ENCODE results near the gene MT1F. TPM values are rescaled to one million over a fixed set of nuclear protein-coding genes. Genes with fewer than 3 reads are reported as not detected.
A peak's percentile ranks its signal among the peaks of the same experiment; 100 is the strongest.

MT1F gene
- total RNA-seq, 1 donor from 2014 or later, result not detected

- H3K27me3 Mint-ChIP-seq (ENCODE audit: low read depth, unreplicated experiment), result peaks cover 47% of the 10 kb centered on the region
- no peak for TF ChIP-seq EZH2 (IDR thresholded peaks at IDR 0.05; ENCODE audit: insufficient read depth, low read length)
- no peak for TF ChIP-seq CTCF (IDR thresholded peaks at IDR 0.05; ENCODE audit: insufficient read depth, low read depth, low read length)
- Histone ChIP-seq H3K9me3 (ENCODE audit: insufficient read depth, low read depth, low read length) (peaks cover 3% of the 10 kb centered on the region), H3K36me3 (ENCODE audit: insufficient read depth, low read length) (no peaks in the 10 kb centered on the region), H4K20me1 (ENCODE audit: insufficient read depth, low read length) (no peaks in the 10 kb centered on the region), H3K79me2 (ENCODE audit: insufficient read depth, low read length) (no peaks in the 10 kb centered on the region), H3K27me3 (ENCODE audit: insufficient read depth, low read length) (no peaks in the 10 kb centered on the region), H3K4me1 (ENCODE audit: insufficient read depth, low read length) (peaks cover 14% of the 10 kb centered on the region), H3K9ac (ENCODE audit: low read length) (peak overlapping the region; percentile 86), H3K27ac (ENCODE audit: low read depth, low read length) (no peak overlapping the region), H3K4me3 (ENCODE audit: insufficient read depth, low read depth, low read length) (peak overlapping the region; percentile 80), H3K4me2 (ENCODE audit: low read length) (peak overlapping the region; percentile 95), H2AFZ (ENCODE audit: low read depth, low read length) (no peak overlapping the region)
- peaks cover 3% of the 10 kb centered on the region for H3K4me1 Mint-ChIP-seq (ENCODE audit: low read depth, unreplicated experiment)
- peaks cover 17% of the 10 kb centered on the region for H3K9me3 Mint-ChIP-seq (ENCODE audit: unreplicated experiment)
- H3K36me3 Mint-ChIP-seq (ENCODE audit: low read depth, unreplicated experiment), result peaks cover 3% of the 10 kb centered on the region
- H3K27ac Mint-ChIP-seq (ENCODE audit: unreplicated experiment), result no peak overlapping the region
- FAIRE-seq (no peak), DNase-seq (ENCODE audit: low read depth) (no peak)
- no peak overlapping the region for H3K4me3 Mint-ChIP-seq (ENCODE audit: unreplicated experiment)
Measured at GRCh38 chr16:56683424-56684172, 25.8 kb downstream of the MT1F start.

DNA sequence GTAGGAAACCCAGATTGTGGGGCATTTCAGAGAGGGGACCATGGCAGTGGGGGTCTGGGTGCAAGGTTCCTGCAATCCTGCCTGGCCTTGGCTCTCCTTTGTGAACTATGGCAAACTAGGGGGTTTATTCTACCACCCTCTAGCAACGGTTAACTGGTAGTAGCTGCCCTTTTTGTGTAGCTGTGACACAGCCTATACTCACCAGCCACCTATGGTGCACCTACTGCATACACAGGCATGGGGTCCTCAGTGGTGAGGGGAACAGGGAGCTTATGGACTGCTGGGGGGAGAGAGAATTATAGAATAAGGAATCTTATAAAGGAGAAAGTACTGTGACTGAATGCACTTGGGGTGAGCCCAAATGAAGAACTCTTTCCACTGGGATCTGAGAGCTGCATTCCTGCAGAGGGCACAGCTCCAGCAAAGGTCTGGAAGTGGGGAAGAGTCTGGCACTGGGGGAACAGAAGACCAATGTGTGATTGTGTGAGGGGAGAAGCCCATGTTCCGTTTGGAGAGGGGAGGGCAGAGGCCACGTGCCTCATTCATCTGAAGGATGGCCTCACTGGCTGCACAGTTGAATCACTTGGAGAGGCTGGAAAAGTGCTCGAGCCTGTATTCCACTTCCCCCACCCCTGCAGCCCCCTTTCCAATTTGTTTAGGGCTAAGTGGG, 26.6 kb downstream of the MT1F start:
- no peak overlapping the region for H3K9ac ChIP-seq (ENCODE audit: low read length)
- Mint-ChIP-seq H3K27ac (ENCODE audit: unreplicated experiment) (no peak overlapping the region), H3K36me3 (ENCODE audit: low read depth, unreplicated experiment) (peaks cover 3% of the 10 kb centered on the region), H3K4me1 (ENCODE audit: low read depth, unreplicated experiment) (peaks cover 3% of the 10 kb centered on the region), H3K9me3 (ENCODE audit: unreplicated experiment) (peaks cover 18% of the 10 kb centered on the region), H3K27me3 (ENCODE audit: low read depth, unreplicated experiment) (peaks cover 43% of the 10 kb centered on the region), H3K4me3 (ENCODE audit: unreplicated experiment) (no peak overlapping the region)
- no peaks in the 10 kb centered on the region for H4K20me1 ChIP-seq (ENCODE audit: insufficient read depth, low read length)
- no peaks in the 10 kb centered on the region for H3K27me3 ChIP-seq (ENCODE audit: insufficient read depth, low read length)
- no peak overlapping the region for H3K4me2 ChIP-seq (ENCODE audit: low read length)
- no peak overlapping the region for H3K4me3 ChIP-seq (ENCODE audit: insufficient read depth, low read depth, low read length)
- H3K27ac ChIP-seq (ENCODE audit: low read depth, low read length), result no peak overlapping the region
- H2AFZ ChIP-seq (ENCODE audit: low read depth, low read length), result no peak overlapping the region
- no peaks in the 10 kb centered on the region for H3K36me3 ChIP-seq (ENCODE audit: insufficient read depth, low read length)
- no peak for FAIRE-seq
- DNase-seq (ENCODE audit: low read depth), result no peak
- H3K9me3 ChIP-seq (ENCODE audit: insufficient read depth, low read depth, low read length), result peaks cover 3% of the 10 kb centered on the region
- no peak for TF ChIP-seq EZH2 (IDR thresholded peaks at IDR 0.05; ENCODE audit: insufficient read depth, low read length)
- no peak for TF ChIP-seq CTCF (IDR thresholded peaks at IDR 0.05; ENCODE audit: insufficient read depth, low read depth, low read length)
- H3K4me1 ChIP-seq (ENCODE audit: insufficient read depth, low read length), result peaks cover 14% of the 10 kb centered on the region
- H3K79me2 ChIP-seq (ENCODE audit: insufficient read depth, low read length), result no peaks in the 10 kb centered on the region

Measured in astrocyte (in vitro differentiated cells and primary cell).